NCI-H1694 treated with DMSO at 0.1 percent for 48 hours (cell line): ENCODE data around the gene RECQL5.
A peak's percentile ranks its signal among the peaks of the same experiment; 100 is the strongest.

ENCODE experiments used
- DNase-seq: peaks from one replicate; lab custom pipeline; 2025; lab: John Stamatoyannopoulos, UW

RECQL5 gene

GRCh38 chr17:75633486-75634375, 33.2 kb downstream of the RECQL5 start:
- peak; percentile 81 for DNase-seq

DNA sequence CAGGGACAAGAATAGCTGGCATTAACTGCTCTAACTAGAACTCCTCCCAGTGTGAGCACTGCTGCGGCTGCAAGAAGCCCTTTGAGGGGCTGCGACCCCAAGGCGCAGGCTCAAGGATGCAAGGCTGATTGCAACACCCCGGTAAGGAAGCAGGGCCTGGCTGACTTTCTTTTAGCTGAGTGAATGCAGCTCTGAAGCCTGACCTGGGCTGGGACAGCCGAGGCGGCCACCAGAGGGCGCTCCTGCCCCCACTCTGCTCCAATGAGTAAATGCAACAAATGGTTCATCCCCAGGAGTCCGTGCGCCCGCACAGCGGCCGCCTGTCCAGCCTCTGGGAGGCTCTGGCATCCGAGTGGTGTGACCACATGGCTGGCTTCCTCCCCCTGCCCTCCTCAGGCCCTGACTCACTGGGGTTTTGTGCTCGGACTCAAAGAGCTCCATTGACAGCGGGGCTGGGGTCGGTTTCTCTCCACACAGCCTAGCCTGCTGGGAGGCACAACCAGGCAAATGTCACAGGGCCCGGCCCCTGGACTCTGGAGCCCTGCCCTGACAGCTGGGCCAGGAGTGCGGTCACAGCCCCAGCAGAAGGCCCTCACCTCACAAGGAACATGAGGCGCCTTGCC, 34.0 kb downstream of the RECQL5 start, which contains the start of gene SMIM5:
SMIM5 (plus strand) TSS at position 572 of the 623 bp plus-strand sequence. CDS start 6,768 bp downstream, outside the sequence.
- peak; percentile 62 for DNase-seq

- no peak for DNase-seq
These were observed 34.5 kb downstream of the RECQL5 start for GRCh38 chr17:75632428-75632827.

GRCh38 chr17:75631353-75631752, 35.6 kb downstream of the RECQL5 start:
- no peak for DNase-seq

- no peak for DNase-seq
These were observed 36.7 kb downstream of the RECQL5 start for GRCh38 chr17:75630071-75630917.

GRCh38 chr17:75629157-75629556, 37.8 kb downstream of the RECQL5 start:
- no peak for DNase-seq

- no peak for DNase-seq
These were observed 38.5 kb downstream of the RECQL5 start for GRCh38 chr17:75628425-75628824.

GRCh38 chr17:75627094-75627493, 39.9 kb downstream of the RECQL5 start:
- DNase-seq: no peak

- peak; percentile 69 for DNase-seq
These were observed 40.4 kb downstream of the RECQL5 start for GRCh38 chr17:75626496-75627038.

DNA sequence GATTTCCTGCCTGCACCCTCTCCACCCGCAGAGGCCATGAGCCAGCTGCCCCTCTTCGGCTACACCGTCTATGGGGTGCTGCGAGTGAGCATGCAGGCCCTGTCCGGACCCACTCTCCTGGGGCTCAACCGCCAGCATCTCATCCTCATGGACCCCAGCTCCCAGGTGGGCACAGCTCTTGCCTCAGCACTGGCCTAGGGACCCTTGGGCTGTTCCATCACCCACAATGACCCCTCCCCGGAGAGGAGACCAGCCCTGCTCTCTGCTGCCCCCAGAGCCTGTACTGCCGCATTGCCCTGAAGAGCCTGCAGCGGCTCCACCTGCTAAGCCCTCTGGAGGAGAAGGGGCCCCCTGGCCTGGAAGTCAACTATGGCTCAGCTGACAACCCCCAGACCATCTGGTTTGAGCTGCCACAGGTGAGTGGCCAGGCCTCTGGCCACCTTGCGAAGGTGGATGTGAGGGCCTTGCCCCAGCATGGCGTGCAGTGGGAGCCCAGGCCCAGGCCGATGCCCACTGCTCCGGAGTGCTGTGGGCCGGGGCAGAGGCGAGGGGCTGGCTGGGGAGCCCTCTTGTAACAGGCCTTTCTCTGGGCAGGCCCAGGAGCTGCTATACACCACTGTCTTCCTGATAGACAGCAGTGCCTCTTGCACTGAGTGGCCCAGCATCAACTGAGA, 41.0 kb downstream of the RECQL5 start:
- DNase-seq: peak; percentile 38

DNA sequence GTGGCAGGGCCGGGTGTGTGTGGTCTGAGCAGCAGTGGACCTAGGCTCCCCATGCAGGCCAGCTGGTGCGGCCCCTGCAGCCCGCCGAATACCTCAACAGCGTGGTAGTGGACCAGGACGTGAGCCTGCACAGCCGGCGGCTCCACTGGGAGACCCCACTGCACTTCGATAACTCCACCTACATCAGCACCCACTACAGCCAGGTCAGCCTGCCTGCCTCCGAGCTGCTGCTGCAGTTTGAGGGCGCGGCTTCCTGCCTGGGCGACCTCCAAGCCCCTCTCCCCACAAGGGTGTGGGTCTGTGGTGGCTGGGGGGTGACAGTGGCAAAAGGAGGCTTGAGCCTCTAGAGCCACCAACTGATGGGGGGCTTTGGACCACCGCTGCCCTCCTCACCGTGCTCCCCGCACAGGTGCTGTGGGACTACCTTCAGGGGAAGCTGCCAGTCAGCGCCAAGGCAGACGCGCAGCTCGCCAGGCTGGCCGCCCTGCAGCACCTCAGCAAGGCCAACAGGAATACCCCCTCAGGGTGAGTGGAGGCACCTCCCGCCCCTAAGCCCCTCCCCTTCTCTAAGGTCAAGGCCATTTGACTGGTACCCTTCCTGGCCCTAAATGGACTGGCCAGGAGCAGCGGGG, 42.1 kb downstream of the RECQL5 start:
- DNase-seq: no peak

DNA sequence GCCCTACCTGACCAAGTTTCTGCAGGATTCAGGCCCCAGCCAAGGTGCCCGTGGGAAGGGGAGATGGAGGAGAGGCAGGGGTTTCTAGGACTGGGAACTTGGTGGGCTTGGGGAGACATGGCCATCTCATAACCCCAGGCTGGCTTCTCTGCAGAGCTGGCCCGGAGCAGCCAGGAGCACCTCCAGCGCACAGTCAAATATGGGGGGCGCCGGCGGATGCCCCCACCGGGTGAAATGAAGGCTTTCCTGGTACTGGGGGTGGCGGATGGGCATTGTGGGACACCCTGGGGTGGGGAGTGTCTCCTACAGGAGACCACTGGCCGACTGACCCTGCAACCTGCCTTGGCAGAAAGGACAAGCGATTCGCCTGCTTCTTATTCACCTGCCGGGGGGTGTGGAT, 42.9 kb downstream of the RECQL5 start:
- no peak for DNase-seq

DNA sequence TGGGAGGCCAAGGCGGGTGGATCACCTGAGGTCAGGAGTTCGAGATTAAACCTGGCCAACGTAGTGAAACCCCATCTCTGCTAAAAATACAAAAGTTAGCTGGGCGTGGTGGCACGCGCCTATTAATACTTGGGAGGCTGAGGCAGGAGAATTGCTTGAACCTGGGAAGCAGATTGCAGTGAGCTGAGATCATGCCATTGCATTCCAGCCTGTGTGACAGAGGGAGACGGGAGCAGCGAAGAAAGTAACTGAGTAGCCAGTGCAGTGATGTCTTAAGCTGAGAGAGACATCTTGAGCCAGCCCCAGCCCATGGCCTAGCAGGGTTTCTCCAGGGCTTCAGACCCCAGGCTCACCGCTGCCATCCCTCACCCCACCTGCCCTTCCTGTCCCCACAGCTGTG, 43.6 kb downstream of the RECQL5 start:
- no peak for DNase-seq

- DNase-seq: no peak
These were observed 44.1 kb downstream of the RECQL5 start for GRCh38 chr17:75622771-75623273.

DNA sequence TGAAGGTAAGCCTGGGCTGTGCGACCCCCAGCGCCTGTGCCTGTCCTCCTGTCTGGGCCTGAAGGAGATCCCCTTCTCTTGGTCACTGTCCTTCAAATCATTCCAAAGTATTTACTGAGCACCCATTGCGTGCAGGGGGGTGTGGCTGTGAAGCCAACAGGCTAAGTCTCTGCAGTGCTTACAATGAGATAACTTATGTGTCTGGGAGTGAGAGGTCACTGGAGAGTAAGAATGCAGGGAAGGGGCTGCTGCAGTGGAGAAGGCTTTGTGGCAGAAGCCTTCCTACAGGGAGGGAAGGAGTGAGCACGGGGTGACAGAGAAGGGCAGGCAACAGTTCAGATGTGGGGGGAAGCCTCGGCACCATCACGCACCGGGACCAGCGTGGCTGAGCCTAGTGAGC, 44.9 kb downstream of the RECQL5 start:
- DNase-seq: no peak

DNA sequence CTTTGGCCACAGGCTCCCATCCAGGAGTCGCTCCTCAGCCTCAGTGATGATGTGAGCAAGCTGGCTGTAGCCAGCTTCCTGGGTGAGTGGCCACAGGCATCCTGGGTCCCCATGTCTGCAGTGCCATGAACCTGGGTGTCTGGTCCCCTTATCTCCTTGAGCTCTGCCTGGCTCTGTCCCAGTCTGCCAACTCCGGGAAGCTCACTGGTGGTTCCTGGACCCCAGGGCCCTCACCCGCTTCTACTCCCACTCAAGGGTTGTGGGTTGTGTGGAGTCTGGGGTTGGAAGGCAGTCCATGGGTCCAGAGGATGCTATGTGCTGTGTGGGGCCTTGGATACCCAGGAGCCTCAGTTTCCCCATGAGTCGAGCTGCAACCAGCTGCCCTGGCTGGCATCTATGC, 45.5 kb downstream of the RECQL5 start:
- DNase-seq: no peak

DNA sequence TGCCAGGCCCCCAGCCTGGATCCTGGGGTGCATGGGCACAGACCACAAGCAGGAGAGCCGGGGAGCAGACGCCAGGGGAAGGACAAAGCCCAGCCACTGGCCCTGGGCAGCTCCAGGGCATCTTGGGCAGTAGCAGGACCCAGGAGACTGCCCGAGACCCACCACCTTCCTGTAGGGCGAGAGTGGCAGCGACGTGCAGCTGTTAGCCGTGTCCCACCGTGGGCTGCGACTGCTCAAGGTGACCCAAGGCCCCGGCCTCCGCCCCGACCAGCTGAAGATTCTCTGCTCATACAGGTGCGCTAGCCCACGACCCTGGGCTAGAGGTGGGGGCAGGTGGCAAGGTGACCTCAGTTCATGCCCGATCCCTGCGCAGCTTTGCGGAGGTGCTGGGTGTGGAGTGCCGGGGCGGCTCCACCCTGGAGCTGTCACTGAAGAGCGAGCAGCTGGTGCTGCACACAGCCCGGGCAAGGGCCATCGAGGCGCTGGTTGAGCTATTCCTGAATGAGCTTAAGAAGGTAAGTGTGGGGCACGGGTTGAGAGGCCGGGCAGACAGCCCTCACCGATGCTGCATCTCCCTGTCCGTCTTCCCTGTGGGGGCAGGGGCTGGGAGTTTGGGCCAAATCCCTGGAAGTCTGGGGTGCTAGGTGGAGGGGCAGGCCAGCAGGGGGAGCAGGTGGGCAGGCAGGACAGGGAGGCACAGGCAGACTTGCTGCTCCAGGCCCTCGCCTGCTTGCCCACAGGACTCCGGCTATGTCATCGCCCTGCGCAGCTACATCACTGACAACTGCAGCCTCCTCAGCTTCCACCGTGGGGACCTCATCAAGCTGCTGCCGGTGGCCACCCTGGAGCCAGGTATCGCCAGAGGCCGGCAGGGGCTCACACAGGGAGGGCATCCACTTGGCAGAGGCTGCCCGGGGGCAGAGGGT, 47.2 kb downstream of the RECQL5 start:
- DNase-seq: peak; percentile 25

DNA sequence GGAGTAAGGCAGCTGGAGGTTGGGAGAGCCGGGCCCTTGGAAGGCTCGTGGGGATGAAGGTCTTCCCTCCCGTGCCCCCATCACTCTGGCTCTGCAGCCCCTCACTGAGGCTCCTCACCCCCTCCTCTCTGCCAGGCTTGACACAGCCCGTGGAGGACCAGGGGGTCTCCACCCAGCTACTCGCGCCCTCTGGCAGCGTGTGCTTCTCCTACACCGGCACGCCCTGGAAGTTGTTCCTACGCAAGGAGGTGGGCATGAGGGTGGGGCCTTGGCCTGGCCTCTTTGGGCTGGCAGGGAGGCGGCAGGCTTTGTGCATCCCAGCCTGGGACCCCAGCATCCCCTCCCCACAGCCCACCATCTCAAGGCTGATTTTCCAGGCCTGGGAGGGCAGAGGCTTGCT, 49.3 kb downstream of the RECQL5 start:
- no peak for DNase-seq

DNA sequence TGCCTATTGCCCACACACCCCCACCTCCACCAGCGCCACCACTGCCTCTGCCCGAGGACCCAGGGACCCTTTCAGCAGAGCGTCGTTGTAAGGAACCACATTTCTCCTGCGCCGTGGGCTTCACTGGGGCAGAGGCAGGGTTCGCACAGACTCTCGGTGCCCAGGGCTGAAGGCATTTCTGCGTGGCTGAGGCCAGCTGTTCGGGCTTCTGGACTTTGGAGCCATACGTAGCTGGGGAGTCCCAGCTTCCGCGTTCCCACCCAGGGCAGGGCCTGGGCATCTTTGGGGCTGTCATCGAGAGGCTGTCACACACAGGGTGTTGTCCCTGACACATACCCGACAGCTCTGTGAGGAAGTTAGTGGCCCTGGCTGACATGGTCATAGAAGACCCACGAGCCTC, 49.7 kb downstream of the RECQL5 start:
- DNase-seq: no peak
